Omental fat pad (tissue), 4 donors: ENCODE data around the gene KCTD1. TPM values are rescaled to one million over a fixed set of nuclear protein-coding genes. Genes with fewer than 3 reads are reported as not detected.

Experiments used
- ATAC-seq: fragments of 150-250 bp; one replicate; pipeline ENCODE4 v1.9.1; 2016; ENCODE audit warnings: mild to moderate bottlenecking, moderate library complexity; ENCODE audit not compliant: low FRiP score
- DNase-seq: peaks from one replicate; pipeline ENCODE4 v3.0.0-alpha.2; 2019; ENCODE audit warnings: low spot score
- CTCF ChIP-seq, 3 donors: fragments of 450-650 bp; IDR thresholded peaks; one replicate each; pipeline ENCODE4 v1.5.1; 2016 to 2017; ENCODE audit warnings: antibody characterized with exemption in 3 of 3, mild to moderate bottlenecking in 3 of 3, moderate library complexity in 2 of 3
- total RNA-seq, 4 donors: library from RNA; depleted of rRNA; stranded (reverse); fragments of >200 nt; gene quantifications; one replicate each; pipeline ENCODE4 v1.1.0, GENCODE V29; 2016

The KCTD1 gene
- total RNA-seq, 4 donors from 2014 or later: 3.4 to 9.5 (median 8.5) TPM

- TF ChIP-seq CTCF (IDR thresholded peaks at IDR 0.05): no peak
- ATAC-seq (no peak), DNase-seq (no peak)
Observed at GRCh38 chr18:26465431-26465830, 82.9 kb downstream of the KCTD1 start.

DNA sequence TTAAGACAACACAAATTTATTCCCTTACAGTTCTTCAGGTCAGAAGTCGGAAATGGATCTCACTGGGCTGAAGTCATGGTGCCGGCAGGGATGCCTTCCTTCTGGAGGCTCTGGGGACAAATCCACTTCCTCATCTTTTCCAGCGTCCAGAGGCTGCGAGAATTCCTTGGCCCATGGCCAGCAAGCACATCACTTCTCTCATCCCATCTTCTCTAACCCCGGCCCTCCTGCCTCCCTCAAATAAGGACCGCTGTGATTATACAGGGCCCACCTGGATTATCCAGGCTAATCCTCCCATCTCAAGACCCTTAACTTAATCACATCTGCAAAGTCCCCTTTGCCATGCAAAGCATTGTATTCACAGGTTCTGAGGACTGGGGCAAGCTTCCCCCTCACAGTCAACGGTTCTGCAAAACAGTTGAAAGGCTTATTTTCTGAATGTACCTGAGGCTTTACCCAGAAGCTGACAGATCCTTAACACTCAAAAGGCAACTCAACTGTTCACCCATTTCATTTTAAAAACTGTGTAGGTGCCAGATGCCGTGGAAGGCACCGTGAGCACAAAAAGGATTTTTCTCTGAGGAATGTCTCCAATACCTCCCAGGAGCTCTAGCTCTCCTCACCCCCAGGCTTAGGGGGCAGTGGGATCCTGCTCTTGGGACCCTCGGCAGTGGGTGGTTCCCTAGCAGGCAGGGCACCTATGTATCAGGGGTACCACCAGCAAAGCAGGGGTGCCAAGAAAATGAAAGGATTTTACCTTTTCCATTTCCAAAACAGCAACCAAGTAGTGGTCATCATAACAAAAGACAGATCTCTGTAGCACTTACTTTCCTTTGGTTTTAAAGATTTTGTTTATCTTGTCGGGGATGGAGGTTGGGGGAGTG, 84.0 kb downstream of the KCTD1 start:
- no peak for DNase-seq
- no peak for TF ChIP-seq CTCF (IDR thresholded peaks at IDR 0.05)
- ATAC-seq: no peak

- no peak for ATAC-seq
- DNase-seq: no peak
- no peak for TF ChIP-seq CTCF (IDR thresholded peaks at IDR 0.05)
Observed at GRCh38 chr18:26462355-26462754, 86.0 kb downstream of the KCTD1 start.

- TF ChIP-seq CTCF (IDR thresholded peaks at IDR 0.05): no peak
- no peak for DNase-seq
- ATAC-seq: no peak
Observed at GRCh38 chr18:26461405-26461804, 86.9 kb downstream of the KCTD1 start.

DNA sequence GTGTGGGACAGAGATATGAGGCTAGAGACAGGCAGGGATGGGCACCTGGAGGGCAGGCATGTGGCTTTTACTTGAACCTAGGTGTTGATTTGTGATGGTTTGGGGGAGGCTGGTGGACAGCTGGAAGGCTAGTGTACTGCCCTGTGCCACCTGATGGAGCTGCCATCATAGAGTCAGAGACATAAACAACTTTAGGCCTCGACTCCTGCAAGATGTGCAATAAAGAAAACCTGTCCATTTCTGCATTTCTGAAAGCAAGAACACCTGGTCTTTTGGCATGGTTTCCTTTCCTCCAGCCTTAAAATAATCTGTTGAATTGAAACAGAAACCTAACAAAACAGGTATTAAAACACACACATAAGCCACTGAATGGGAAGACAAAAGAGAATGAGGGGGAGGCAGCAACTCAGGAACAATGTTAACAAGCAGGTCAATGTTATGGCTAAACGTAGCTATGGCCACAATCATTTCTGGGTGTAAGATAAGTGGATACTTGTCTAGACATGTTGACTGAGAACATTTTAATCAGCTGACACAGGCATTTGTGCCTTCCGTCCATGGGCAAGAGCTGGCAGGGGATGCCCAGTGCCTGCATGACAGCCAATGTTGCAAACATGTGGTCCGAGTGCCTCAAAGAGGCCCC, 87.8 kb downstream of the KCTD1 start:
- TF ChIP-seq CTCF (IDR thresholded peaks at IDR 0.05): no peak
- no peak for DNase-seq
- no peak for ATAC-seq

DNA sequence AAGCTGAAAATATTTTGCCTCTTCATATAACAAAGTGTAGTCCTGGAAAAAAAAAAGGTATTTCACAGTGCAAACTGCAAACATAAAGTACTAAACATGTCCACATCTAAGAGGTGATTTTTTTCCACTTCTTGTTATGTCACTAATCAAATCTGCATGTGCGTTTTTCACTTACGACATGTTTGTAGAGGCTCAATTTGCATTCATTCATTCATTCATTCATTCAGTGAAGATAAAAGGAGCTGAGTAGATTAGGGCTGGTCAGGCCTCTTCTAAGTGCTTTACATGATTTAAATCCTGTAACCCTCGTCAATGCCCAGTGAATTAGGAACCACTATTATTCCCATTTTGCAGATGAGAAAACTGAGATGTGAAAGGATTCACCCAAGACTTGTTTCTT, 88.5 kb downstream of the KCTD1 start:
- TF ChIP-seq CTCF (IDR thresholded peaks at IDR 0.05): no peak
- DNase-seq: no peak
- ATAC-seq: no peak

DNA sequence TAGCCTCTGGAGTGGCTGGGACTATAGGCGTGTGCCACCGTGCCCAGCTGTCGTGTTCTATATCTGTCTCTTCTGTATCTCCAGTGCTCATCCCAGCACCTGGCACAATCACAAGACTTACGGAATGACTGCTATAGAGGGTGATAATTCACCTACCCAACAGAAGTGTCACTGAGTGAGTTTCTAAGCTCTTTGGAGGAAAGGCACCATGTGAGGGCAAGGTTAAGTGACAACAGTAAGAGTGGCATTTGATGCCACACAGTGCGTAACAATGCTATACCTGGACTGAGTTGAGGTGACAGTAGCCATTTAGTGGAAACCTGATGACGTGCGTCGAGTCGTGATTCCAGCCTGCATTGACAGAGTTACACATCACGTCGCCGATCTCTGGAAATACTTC, 89.0 kb downstream of the KCTD1 start:
- no peak for DNase-seq

More for the DNA sequence above, 89.0 kb downstream of the KCTD1 start:
- TF ChIP-seq CTCF (IDR thresholded peaks at IDR 0.05): no peak
- ATAC-seq: no peak
